H9 (cell line): ENCODE results near the gene OR6B3. TPM values are rescaled to one million over a fixed set of nuclear protein-coding genes. Genes with fewer than 3 reads are reported as not detected.

Source experiments
- DNase-seq: peaks from one replicate; pipeline ENCODE4 v3.0.0-alpha.2; 2017
- H2AFZ ChIP-seq: one replicate; pipeline ENCODE4 v1.6.1; 2013; ENCODE audit warnings: mild to moderate bottlenecking, low read length, control low read depth, moderate library complexity
- H2AK5ac ChIP-seq: 2 replicates; pipeline ENCODE4 v1.6.1; 2013; ENCODE audit warnings: low read length, control low read depth, mixed read lengths; ENCODE audit not compliant: insufficient read length
- H2BK120ac ChIP-seq: one replicate; pipeline ENCODE4 v1.6.1; 2013; ENCODE audit warnings: low read depth, mild to moderate bottlenecking, low read length, control low read depth, inconsistent platforms; ENCODE audit not compliant: poor library complexity, severe bottlenecking
- H2BK12ac ChIP-seq: 2 replicates; pipeline ENCODE4 v1.6.1; 2013; ENCODE audit warnings: low read length, control low read depth, mixed read lengths, low read depth; ENCODE audit not compliant: insufficient read length
- H2BK15ac ChIP-seq: 2 replicates; pipeline ENCODE4 v1.6.1; 2013; ENCODE audit warnings: low read depth, low read length, control low read depth
- H2BK20ac ChIP-seq: one replicate; pipeline ENCODE4 v1.6.1; 2013; ENCODE audit warnings: low read depth, mild to moderate bottlenecking, low read length, control low read depth, inconsistent platforms; ENCODE audit not compliant: poor library complexity, severe bottlenecking
- H2BK5ac ChIP-seq: 2 replicates; pipeline ENCODE4 v1.6.1; 2013; ENCODE audit warnings: low read length, control low read depth, mixed read lengths; ENCODE audit not compliant: insufficient read length
- H3K14ac ChIP-seq: 2 replicates; pipeline ENCODE4 v1.6.1; 2013; ENCODE audit warnings: low read length, control low read depth; ENCODE audit not compliant: insufficient read depth
- H3K18ac ChIP-seq: 2 replicates; pipeline ENCODE4 v1.6.1; 2013; ENCODE audit warnings: low read depth, mild to moderate bottlenecking, mixed read lengths, low read length, control low read depth; ENCODE audit not compliant: insufficient read length
- H3K23ac ChIP-seq: 2 replicates; pipeline ENCODE4 v1.6.1; 2013; ENCODE audit warnings: low read length, control low read depth, mixed read lengths, low read depth; ENCODE audit not compliant: insufficient read length
- H3K23me2 ChIP-seq: 2 replicates; pipeline ENCODE4 v1.6.1; 2013; ENCODE audit warnings: low read depth, mild to moderate bottlenecking, mixed read lengths, low read length, control low read depth; ENCODE audit not compliant: insufficient read length, poor library complexity, severe bottlenecking
- H3K27ac ChIP-seq: 2 replicates; pipeline ENCODE4 v1.5.1; 2013; ENCODE audit warnings: low read length, control low read depth, mixed read lengths, low read depth; ENCODE audit not compliant: insufficient read length
- H3K27me3 ChIP-seq: 2 replicates; pipeline ENCODE4 v1.6.1; 2013; ENCODE audit warnings: low read length, control low read depth, inconsistent platforms; ENCODE audit not compliant: insufficient read depth
- H3K4ac ChIP-seq: 2 replicates; pipeline ENCODE4 v1.6.1; 2013; ENCODE audit warnings: low read depth, mild to moderate bottlenecking, control low read depth, inconsistent platforms, low read length, moderate library complexity
- H3K4me1 ChIP-seq: 2 replicates; pipeline ENCODE4 v1.6.1; 2013; ENCODE audit warnings: low read length, control low read depth, inconsistent platforms; ENCODE audit not compliant: insufficient read depth
- H3K4me2 ChIP-seq: 2 replicates; pipeline ENCODE4 v1.6.1; 2013; ENCODE audit warnings: low read length, control low read depth, mixed read lengths; ENCODE audit not compliant: insufficient read length, insufficient read depth
- H3K56ac ChIP-seq: 2 replicates; pipeline ENCODE4 v1.6.1; 2013; ENCODE audit warnings: low read depth, mild to moderate bottlenecking, mixed read lengths, low read length, control low read depth; ENCODE audit not compliant: insufficient read length
- H3K79me1 ChIP-seq: 2 replicates; pipeline ENCODE4 v1.6.1; 2013; ENCODE audit warnings: low read depth, mild to moderate bottlenecking, moderate library complexity, low read length, control low read depth, inconsistent platforms; ENCODE audit not compliant: insufficient read depth, poor library complexity, severe bottlenecking
- H3K79me2 ChIP-seq: 2 replicates; pipeline ENCODE4 v1.6.1; 2013; ENCODE audit warnings: low read length, control low read depth, inconsistent platforms; ENCODE audit not compliant: insufficient read depth
- H3K9ac ChIP-seq: 2 replicates; pipeline ENCODE4 v1.6.1; 2013; ENCODE audit warnings: low read length, control low read depth, mixed read lengths; ENCODE audit not compliant: insufficient read length; ENCODE audit errors: extremely low read depth
- H3K9me3 ChIP-seq: one replicate; pipeline ENCODE4 v1.6.1; 2013; ENCODE audit warnings: low read depth, low read length, inconsistent platforms; ENCODE audit not compliant: control insufficient read depth
- H3T11ph ChIP-seq: one replicate; pipeline ENCODE4 v1.6.1; 2013; ENCODE audit warnings: mild to moderate bottlenecking, low read length, control low read depth, inconsistent platforms
- H4K20me1 ChIP-seq: one replicate; pipeline ENCODE4 v1.6.1; 2013; ENCODE audit not compliant: control insufficient read depth, insufficient read length, insufficient read depth
- H4K5ac ChIP-seq: 2 replicates; pipeline ENCODE4 v1.6.1; 2013; ENCODE audit warnings: low read depth, mild to moderate bottlenecking, mixed read lengths, low read length, control low read depth; ENCODE audit not compliant: insufficient read length
- H4K8ac ChIP-seq: replicated peaks from 2 replicates; pipeline ENCODE4 v1.6.1; 2013; ENCODE audit warnings: low read length, control low read depth, mixed read lengths, low read depth; ENCODE audit not compliant: insufficient read length
- H4K91ac ChIP-seq: 2 replicates; pipeline ENCODE4 v1.6.1; 2013; ENCODE audit warnings: low read depth, mild to moderate bottlenecking, moderate library complexity, mixed read lengths, low read length, control low read depth; ENCODE audit not compliant: insufficient read length
- H3K27ac Mint-ChIP-seq, 3 experiments: 2 replicates in 2 of 3; 3 replicates in 1 of 3; pipeline ENCODE4 v1.8.0; 2020 to 2021; ENCODE audit warnings: mixed read lengths in 3 of 3, mild to moderate bottlenecking in 1 of 3, moderate library complexity in 1 of 3
- H3K27me3 Mint-ChIP-seq: 2 replicates; pipeline ENCODE4 v1.8.0; 2021; ENCODE audit warnings: low read depth, mild to moderate bottlenecking, moderate library complexity, mixed read lengths
- H3K36me3 Mint-ChIP-seq, 3 experiments: 2 replicates in 2 of 3; 3 replicates in 1 of 3; pipeline ENCODE4 v1.8.0; 2020 to 2021; ENCODE audit warnings: low read depth in 3 of 3, mixed read lengths in 3 of 3; ENCODE audit not compliant: insufficient read depth in 1 of 3
- H3K4me1 Mint-ChIP-seq, 2 experiments: 2 replicates each; pipeline ENCODE4 v1.8.0; 2020; ENCODE audit warnings: mixed read lengths in 2 of 2
- H3K4me3 Mint-ChIP-seq, 2 experiments: 2 replicates in 1 of 2; 3 replicates in 1 of 2; pipeline ENCODE4 v1.8.0; 2020 to 2021; ENCODE audit warnings: mild to moderate bottlenecking in 2 of 2, mixed read lengths in 2 of 2, moderate library complexity in 1 of 2
- H3K9me3 Mint-ChIP-seq, 2 experiments: 2 replicates in 1 of 2; 3 replicates in 1 of 2; pipeline ENCODE4 v1.8.0; 2020; ENCODE audit warnings: mild to moderate bottlenecking in 2 of 2, mixed read lengths in 2 of 2, moderate library complexity in 1 of 2
- CTCF ChIP-seq: fragments of 200-600 bp; sonication (generic); conservative IDR thresholded peaks from 3 replicates; pipeline ENCODE4 v1.8.0; 2021; ENCODE audit warnings: antibody characterized with exemption, mild to moderate bottlenecking
- WGBS: extraction: QIAGEN DNeasy Blood & Tissue Kit; methylation state at CpG from one replicate; pipeline ENCODE4 v1.1.7; 2013; ENCODE audit warnings: missing lambda C conversion rate, low lambda C conversion rate, mixed read lengths; ENCODE audit not compliant: insufficient read length; ENCODE audit errors: extremely low coverage; 5-methylcytosine and 5-hydroxymethylcytosine counted together
- total RNA-seq: library from RNA; stranded (reverse); gene quantifications from 2 replicates; pipeline ENCODE4 v1.2.1, GENCODE V29; 2021

OR6B3 gene
- total RNA-seq, 1 experiment from 2014 or later: not detected

GRCh38 chr2:240021488-240022104 lies 31.7 kb downstream of the OR6B3 start:
- Histone ChIP-seq H3K18ac (no peak overlapping the region), H2BK120ac (no peak overlapping the region), H4K8ac (no peak overlapping the region), H4K5ac (no peak overlapping the region), H2AFZ (no peak overlapping the region), H2BK12ac (no peak overlapping the region), H2AK5ac (no peak overlapping the region), H3K14ac (no peak overlapping the region), H3K23me2 (peaks cover 3% of the 10 kb centered on the region), H3K9ac (no peak overlapping the region), H2BK15ac (no peak overlapping the region), H3K4ac (no peak overlapping the region), H3K9me3 (no peaks in the 10 kb centered on the region), H3K27me3 (no peaks in the 10 kb centered on the region), H3K4me1 (no peaks in the 10 kb centered on the region), H2BK5ac (no peak overlapping the region), H3K27ac (no peak overlapping the region), H3K4me2 (no peak overlapping the region), H2BK20ac (no peak overlapping the region), H3K23ac (no peak overlapping the region), H4K20me1 (no peaks in the 10 kb centered on the region), H3K56ac (no peak overlapping the region), H3K79me1 (peaks cover 6% of the 10 kb centered on the region), H3K79me2 (peaks cover 15% of the 10 kb centered on the region; the same call in 1 of the 2 replicates), H3T11ph (no peak overlapping the region), H4K91ac (no peak overlapping the region)
- H3K27ac Mint-ChIP-seq: no peak overlapping the region
- H3K4me3 Mint-ChIP-seq: no peak overlapping the region
- H3K4me1 Mint-ChIP-seq: peaks cover 11 to 12% of the 10 kb centered on the region in 2 experiments
- peaks cover 32 to 45% (median 42%) of the 10 kb centered on the region in 3 experiments for H3K36me3 Mint-ChIP-seq
- peak; percentile 88 for TF ChIP-seq CTCF
- H3K9me3 Mint-ChIP-seq: peaks cover 0 to 3% of the 10 kb centered on the region in 2 experiments; a peak in 1 of 5 replicates
- peak; percentile 88 for DNase-seq
- no CpG with 5 or more reads among the region's 9 CpGs for WGBS
- H3K27me3 Mint-ChIP-seq: peaks cover 2% of the 10 kb centered on the region
